NCI-H446 treated with DMSO at 0.1 percent for 48 hours (cell line): ENCODE data around the gene GMPPB.
"Not testable (repeated sequence)": the region's sequence is repeated elsewhere in the genome, so short reads cannot be mapped to it uniquely, and the experiment has no call there.

Source experiments
- DNase-seq: peaks from one replicate; lab custom pipeline; 2025; lab: John Stamatoyannopoulos, UW

The GMPPB gene

GRCh38 chr3:49723628-49724551, at the start of gene GMPPB:
Gene GMPPB, minus strand, starts transcription at chr3:49723951. Its CDS starts 225 bp downstream, at chr3:49723726.
- DNase-seq: peak; percentile 79

GRCh38 chr3:49772703-49773102, 49.0 kb upstream of the GMPPB start:
- no peak for DNase-seq

GRCh38 chr3:49771340-49771938, 47.7 kb upstream of the GMPPB start:
- DNase-seq: no peak

- no peak for DNase-seq
Observed at GRCh38 chr3:49769926-49770325, 46.2 kb upstream of the GMPPB start.

GRCh38 chr3:49769286-49769915, 45.6 kb upstream of the GMPPB start:
- no peak for DNase-seq

GRCh38 chr3:49763981-49764380, 40.2 kb upstream of the GMPPB start:
- DNase-seq: no peak

- no peak for DNase-seq
Observed at GRCh38 chr3:49761661-49762060, 37.9 kb upstream of the GMPPB start.

GRCh38 chr3:49759226-49759625, 35.5 kb upstream of the GMPPB start:
- DNase-seq: no peak

GRCh38 chr3:49757197-49757596, 33.4 kb upstream of the GMPPB start:
- no peak for DNase-seq

- no peak for DNase-seq
Observed at GRCh38 chr3:49756036-49756435, 32.3 kb upstream of the GMPPB start.

GRCh38 chr3:49754536-49754935, 30.8 kb upstream of the GMPPB start:
- DNase-seq: no peak

- no peak for DNase-seq
Observed at GRCh38 chr3:49751501-49751900, 27.8 kb upstream of the GMPPB start.

GRCh38 chr3:49750056-49750455, 26.3 kb upstream of the GMPPB start:
- no peak for DNase-seq

- not testable (repeated sequence) for DNase-seq
Observed at GRCh38 chr3:49748874-49749273, 25.1 kb upstream of the GMPPB start.

- no peak for DNase-seq
Observed at GRCh38 chr3:49747792-49748480, 24.2 kb upstream of the GMPPB start.

GRCh38 chr3:49745986-49746385, 22.2 kb upstream of the GMPPB start:
- DNase-seq: no peak

GRCh38 chr3:49740427-49740826, 16.7 kb upstream of the GMPPB start:
- DNase-seq: no peak

- no peak for DNase-seq
Observed at GRCh38 chr3:49738067-49738713, 14.4 kb upstream of the GMPPB start.

- DNase-seq: no peak
Observed at GRCh38 chr3:49734752-49735151, 11.0 kb upstream of the GMPPB start.

GRCh38 chr3:49733551-49733950, 9.8 kb upstream of the GMPPB start:
- no peak for DNase-seq

- no peak for DNase-seq
Observed at GRCh38 chr3:49732597-49732996, 8.8 kb upstream of the GMPPB start.
